HEK293 (cell line): ENCODE results near the gene NUDT16L1.

Source experiments
- CTCF ChIA-PET: fragments of 350-600 bp; formaldehyde crosslinking; extraction: SDS; loops from one replicate; lab custom pipeline; 2021; ENCODE audit warnings: antibody characterized with exemption; lab: Yijun Ruan, JAX
- POLR2A ChIA-PET: fragments of 300-600 bp; formaldehyde crosslinking; extraction: SDS; loops from one replicate; lab custom pipeline; 2020; ENCODE audit warnings: antibody characterized with exemption, inconsistent platforms; lab: Yijun Ruan, JAX
- H3K27ac ChIP-seq: fragments of 200-500 bp; sonication (Bioruptor generic); 2 replicates; pipeline ENCODE4 v1.5.1; 2014; ENCODE audit warnings: low read depth, low read length, control low read depth, inconsistent platforms; ENCODE audit errors: extremely low read depth
- H3K36me3 ChIP-seq, 2 experiments: fragments of 200-500 bp in 1 of 2; sonication (Bioruptor generic) in 1 of 2; 1 replicate in 1 of 2; 2 replicates in 1 of 2; pipeline ENCODE4 v1.5.1; 2014 to 2017; ENCODE audit warnings: inconsistent platforms in 2 of 2, low read length in 2 of 2; ENCODE audit not compliant: control insufficient read depth in 2 of 2, insufficient read depth in 1 of 2
- H3K4me1 ChIP-seq: fragments of 200-500 bp; sonication (Bioruptor generic); 2 replicates; pipeline ENCODE4 v1.5.1; 2014; ENCODE audit warnings: mild to moderate bottlenecking, low read length, inconsistent platforms; ENCODE audit not compliant: control insufficient read depth, insufficient read depth
- H3K4me3 ChIP-seq: 2 replicates; pipeline ENCODE4 v1.5.1; 2011; ENCODE audit warnings: low read depth, mild to moderate bottlenecking, control low read depth, low read length, moderate library complexity
- H3K9me3 ChIP-seq: fragments of 200-500 bp; sonication (Bioruptor generic); 2 replicates; pipeline ENCODE4 v1.5.1; 2014; ENCODE audit warnings: low read depth, low read length, inconsistent platforms; ENCODE audit not compliant: control insufficient read depth, insufficient read depth
- CTCF ChIP-seq: fragments of 450-650 bp; formaldehyde crosslinking; IDR thresholded peaks from 2 replicates; pipeline ENCODE4 v1.5.1; 2016; ENCODE audit warnings: missing biosample characterization, missing genetic modification characterization
- EGR2 ChIP-seq: fragments of 450-650 bp; formaldehyde crosslinking; IDR thresholded peaks from 2 replicates; pipeline ENCODE4 v1.5.1; 2016; ENCODE audit warnings: low read depth, missing biosample characterization, missing genetic modification characterization
- GLI4 ChIP-seq: fragments of 450-650 bp; formaldehyde crosslinking; IDR thresholded peaks from 2 replicates; pipeline ENCODE4 v1.5.1; 2016; ENCODE audit warnings: missing biosample characterization, missing genetic modification characterization
- HOXD13 ChIP-seq: sonication (generic); formaldehyde crosslinking; IDR thresholded peaks from 2 replicates; pipeline ENCODE4 v1.8.0; 2022; ENCODE audit warnings: missing genetic modification reagents, borderline replicate concordance
- KLF7 ChIP-seq: fragments of 450-650 bp; formaldehyde crosslinking; IDR thresholded peaks from 2 replicates; pipeline ENCODE4 v1.5.1; 2016; ENCODE audit warnings: missing biosample characterization, missing genetic modification characterization, borderline replicate concordance
- MYNN ChIP-seq: fragments of 450-650 bp; formaldehyde crosslinking; IDR thresholded peaks from 2 replicates; pipeline ENCODE4 v1.5.1; 2016; ENCODE audit warnings: missing biosample characterization, missing genetic modification characterization, borderline replicate concordance
- PRDM4 ChIP-seq: fragments of 450-650 bp; formaldehyde crosslinking; IDR thresholded peaks from 2 replicates; pipeline ENCODE4 v1.5.1; 2017; ENCODE audit warnings: missing biosample characterization, missing genetic modification characterization
- PRDM6 ChIP-seq: fragments of 450-650 bp; formaldehyde crosslinking; IDR thresholded peaks from 2 replicates; pipeline ENCODE4 v1.5.1; 2017; ENCODE audit warnings: missing biosample characterization, missing genetic modification characterization
- REST ChIP-seq: fragments of 450-650 bp; formaldehyde crosslinking; IDR thresholded peaks from 2 replicates; pipeline ENCODE4 v1.5.1; 2016; ENCODE audit warnings: missing biosample characterization, missing genetic modification characterization
- ZBTB1 ChIP-seq: fragments of 450-650 bp; formaldehyde crosslinking; IDR thresholded peaks from 2 replicates; pipeline ENCODE4 v1.5.1; 2016; ENCODE audit warnings: missing biosample characterization, missing genetic modification characterization
- ZBTB48 ChIP-seq: fragments of 450-650 bp; formaldehyde crosslinking; IDR thresholded peaks from 2 replicates; pipeline ENCODE4 v1.5.1; 2016; ENCODE audit warnings: missing biosample characterization, missing genetic modification characterization
- ZFHX2 ChIP-seq: fragments of 450-650 bp; formaldehyde crosslinking; conservative IDR thresholded peaks from 2 replicates; pipeline ENCODE4 v1.5.1; 2016; ENCODE audit warnings: missing biosample characterization, missing genetic modification characterization
- ZNF16 ChIP-seq: fragments of 450-650 bp; formaldehyde crosslinking; IDR thresholded peaks from 2 replicates; pipeline ENCODE4 v1.5.1; 2016; ENCODE audit warnings: low read depth, missing biosample characterization, missing genetic modification characterization
- ZNF26 ChIP-seq: fragments of 450-650 bp; formaldehyde crosslinking; IDR thresholded peaks from 2 replicates; pipeline ENCODE4 v1.5.1; 2016; ENCODE audit warnings: missing biosample characterization, missing genetic modification characterization
- ZNF335 ChIP-seq: fragments of 450-650 bp; formaldehyde crosslinking; conservative IDR thresholded peaks from 2 replicates; pipeline ENCODE4 v1.5.1; 2016; ENCODE audit warnings: missing biosample characterization, missing genetic modification characterization
- ZNF354C ChIP-seq: fragments of 450-650 bp; formaldehyde crosslinking; IDR thresholded peaks from 2 replicates; pipeline ENCODE4 v1.5.1; 2016; ENCODE audit warnings: missing biosample characterization, missing genetic modification characterization, low read depth, borderline replicate concordance
- ZNF433 ChIP-seq: fragments of 450-650 bp; formaldehyde crosslinking; IDR thresholded peaks from 2 replicates; pipeline ENCODE4 v1.5.1; 2016; ENCODE audit warnings: missing biosample characterization, missing genetic modification characterization, low read depth
- ZNF501 ChIP-seq: fragments of 450-650 bp; formaldehyde crosslinking; IDR thresholded peaks from 2 replicates; pipeline ENCODE4 v1.5.1; 2016; ENCODE audit warnings: missing biosample characterization, missing genetic modification characterization
- ZNF629 ChIP-seq: fragments of 450-650 bp; formaldehyde crosslinking; IDR thresholded peaks from 2 replicates; pipeline ENCODE4 v1.5.1; 2017; ENCODE audit warnings: missing biosample characterization, missing genetic modification characterization
- ZNF654 ChIP-seq: fragments of 450-650 bp; formaldehyde crosslinking; IDR thresholded peaks from 2 replicates; pipeline ENCODE4 v1.5.1; 2016; ENCODE audit warnings: low read depth, missing biosample characterization, missing genetic modification characterization
- ZNF777 ChIP-seq: fragments of 450-650 bp; formaldehyde crosslinking; IDR thresholded peaks from 2 replicates; pipeline ENCODE4 v1.5.1; 2017; ENCODE audit warnings: missing biosample characterization, missing genetic modification characterization, borderline replicate concordance
- ZNF843 ChIP-seq: fragments of 450-650 bp; formaldehyde crosslinking; IDR thresholded peaks from 2 replicates; pipeline ENCODE4 v1.5.1; 2016; ENCODE audit warnings: missing biosample characterization, missing genetic modification characterization
- ZSCAN30 ChIP-seq: fragments of 450-650 bp; IDR thresholded peaks from 2 replicates; pipeline ENCODE4 v1.5.1; 2018; ENCODE audit warnings: missing biosample characterization, mild to moderate bottlenecking, missing genetic modification characterization, moderate library complexity

NUDT16L1 gene

GRCh38 chr16:4733211-4733742 is 39.9 kb downstream of the NUDT16L1 start:
- ChIA-PET CTCF (no interaction called here), POLR2A (interaction anchor here (1.3 to 3.0 kb wide), 4 partner anchors 34 to 212 kb away, joined by 4 to 43 read pairs (median 6); partner anchors contain the start of gene ZNF500)

GRCh38 chr16:4733747-4734062 is 40.3 kb downstream of the NUDT16L1 start:
- POLR2A ChIA-PET: interaction anchor here (1.0 to 3.0 kb wide), 16 partner anchors 12 to 257 kb away, joined by 3 to 43 read pairs (median 4); partner anchors contain the start of genes GLYR1, NUDT16L1, ROGDI and SEC14L5
- Histone ChIP-seq H3K9me3 (no peaks in the 10 kb centered on the region), H3K4me3 (peak overlapping the region; percentile 94), H3K4me1 (no peaks in the 10 kb centered on the region), H3K36me3 (peaks cover 3 to 28% of the 10 kb centered on the region in 2 experiments; a peak in 2 of 3 replicates), H3K27ac (peak overlapping the region; percentile 91)
- CTCF ChIA-PET: no interaction called here
- 0 out of 2 replicates have a peak, but pooled peaks have one; percentile 6 for TF ChIP-seq ZNF629
- TF ChIP-seq PRDM4 (tag by site-specific recombination): no peak
- TF ChIP-seq ZNF654 (tag by site-specific recombination): no peak
- TF ChIP-seq EGR2 (tag by site-specific recombination): 0 out of 2 replicates have a peak, but pooled peaks have one; percentile 15
- TF ChIP-seq ZSCAN30 (tag by site-specific recombination): no peak
- no peak for TF ChIP-seq ZNF777
- TF ChIP-seq ZNF335 (tag by site-specific recombination): peak; percentile 23
- TF ChIP-seq ZBTB1 (tag by site-specific recombination): no peak
- no peak for TF ChIP-seq ZFHX2 (tag by site-specific recombination)
- TF ChIP-seq REST (tag by site-specific recombination): no peak
- TF ChIP-seq KLF7 (tag by site-specific recombination): 0 out of 2 replicates have a peak, but pooled peaks have one; percentile 9
- 0 out of 2 replicates have a peak, but pooled peaks have one; percentile 9 for TF ChIP-seq CTCF (tag by site-specific recombination)
- TF ChIP-seq MYNN (tag by site-specific recombination): no peak
- TF ChIP-seq HOXD13 (CRISPR knock-in tag): no peak
- TF ChIP-seq GLI4 (tag by site-specific recombination): no peak
- TF ChIP-seq ZNF433 (tag by site-specific recombination): no peak
- no peak for TF ChIP-seq ZNF16
- TF ChIP-seq ZBTB48: peak; percentile 60; the same call in 1 of the 2 replicates
- TF ChIP-seq ZNF26 (tag by site-specific recombination): no peak
- TF ChIP-seq PRDM6: no peak

More at GRCh38 chr16:4733211-4733742, 39.9 kb downstream of the NUDT16L1 start:
- Histone ChIP-seq H3K27ac (no peak overlapping the region), H3K4me3 (peak overlapping the region; percentile 94), H3K36me3 (peaks cover 3 to 32% of the 10 kb centered on the region in 2 experiments; a peak in 2 of 3 replicates), H3K9me3 (no peaks in the 10 kb centered on the region), H3K4me1 (no peaks in the 10 kb centered on the region)
- TF ChIP-seq ZNF501 (tag by site-specific recombination) (no peak), ZNF843 (tag by site-specific recombination) (no peak), ZNF654 (tag by site-specific recombination) (no peak), ZNF354C (tag by site-specific recombination) (no peak)
